NCI-H2171 treated with DMSO at 0.1 percent for 48 hours (cell line): ENCODE results near the gene PIP5KL1.
"Not testable (repeated sequence)": the region's sequence is repeated elsewhere in the genome, so short reads cannot be mapped to it uniquely, and the experiment has no call there.

Experiments used
- DNase-seq: peaks from one replicate; lab custom pipeline; 2025; lab: John Stamatoyannopoulos, UW

The PIP5KL1 gene

DNA sequence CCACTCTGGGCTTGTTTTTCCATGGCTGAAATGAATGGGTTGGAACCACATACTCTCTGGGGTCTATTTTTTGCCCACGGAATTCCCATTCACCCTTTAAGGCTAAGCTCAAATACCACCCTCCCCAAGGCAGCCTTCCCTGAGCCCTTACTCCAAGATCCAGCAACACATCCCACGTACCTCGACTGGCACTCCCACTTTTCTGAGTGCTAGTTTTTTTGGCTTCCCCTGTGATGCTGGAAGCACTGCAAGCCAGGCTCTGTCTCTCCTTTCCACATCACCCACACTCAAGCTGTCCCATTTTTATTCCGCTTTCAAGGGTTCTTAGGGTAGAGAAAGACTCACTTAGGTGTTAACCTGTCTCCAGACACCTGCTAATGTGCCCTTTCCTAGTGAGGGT lies 37.2 kb downstream of the PIP5KL1 start:
- DNase-seq = no peak

DNA sequence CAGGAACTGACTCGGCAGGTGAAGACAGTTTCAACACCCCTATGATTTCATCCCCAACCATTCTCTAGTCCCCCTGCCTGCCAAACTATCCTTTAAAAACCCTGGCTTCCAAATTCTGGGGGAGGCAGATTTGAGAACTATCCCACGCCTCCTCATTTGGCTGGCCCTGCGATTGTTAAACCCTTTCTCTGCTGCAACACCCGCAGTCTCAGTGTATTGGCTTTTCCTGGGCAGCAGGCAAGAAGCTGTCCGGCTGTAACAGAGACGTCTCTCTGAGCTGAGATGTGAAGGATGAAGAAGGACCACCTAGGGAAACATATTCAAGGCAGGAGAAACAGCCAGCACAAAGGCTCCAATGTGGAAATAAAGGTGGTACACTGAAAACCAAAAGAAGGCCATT lies 37.7 kb downstream of the PIP5KL1 start:
- DNase-seq = no peak

DNA sequence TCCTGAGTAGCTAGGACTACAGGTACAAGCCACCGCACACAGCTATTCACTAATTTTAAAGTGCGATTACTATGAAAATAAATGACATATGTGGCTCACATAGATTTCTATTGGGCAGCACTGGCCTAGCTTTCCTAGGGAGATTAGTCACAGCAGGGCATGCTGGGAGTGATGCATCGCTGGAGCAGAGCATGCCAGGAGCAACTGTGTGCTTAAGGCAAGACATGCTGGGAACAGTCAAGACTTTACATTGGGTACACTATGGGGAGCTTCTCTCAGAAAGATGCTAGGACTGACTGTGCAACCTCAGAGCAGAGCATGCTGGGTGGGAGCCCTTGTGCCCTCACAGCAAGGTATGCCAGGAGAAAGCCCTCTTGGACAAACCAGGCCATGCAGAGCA lies 40.5 kb downstream of the PIP5KL1 start:
- no peak for DNase-seq

DNA sequence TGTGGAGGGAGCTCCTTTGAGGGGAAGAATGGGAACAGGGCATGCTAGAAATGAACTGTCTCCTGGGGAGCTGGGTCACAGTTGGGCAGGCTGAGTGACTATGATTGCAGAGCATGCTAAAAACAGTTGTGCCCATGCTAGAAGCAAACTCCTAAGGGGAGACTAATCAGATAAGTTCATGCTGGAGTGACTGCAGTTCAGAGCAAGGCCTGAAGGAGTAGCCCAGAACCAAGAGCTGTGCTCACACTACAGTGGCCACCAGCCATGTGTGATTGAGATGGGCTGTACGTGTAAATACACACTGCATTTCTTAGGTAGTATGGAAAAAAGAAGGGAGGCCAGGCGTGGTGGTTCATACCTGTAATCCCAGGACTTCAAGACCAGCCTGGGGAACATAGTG lies 42.8 kb downstream of the PIP5KL1 start:
- DNase-seq = no peak

DNA sequence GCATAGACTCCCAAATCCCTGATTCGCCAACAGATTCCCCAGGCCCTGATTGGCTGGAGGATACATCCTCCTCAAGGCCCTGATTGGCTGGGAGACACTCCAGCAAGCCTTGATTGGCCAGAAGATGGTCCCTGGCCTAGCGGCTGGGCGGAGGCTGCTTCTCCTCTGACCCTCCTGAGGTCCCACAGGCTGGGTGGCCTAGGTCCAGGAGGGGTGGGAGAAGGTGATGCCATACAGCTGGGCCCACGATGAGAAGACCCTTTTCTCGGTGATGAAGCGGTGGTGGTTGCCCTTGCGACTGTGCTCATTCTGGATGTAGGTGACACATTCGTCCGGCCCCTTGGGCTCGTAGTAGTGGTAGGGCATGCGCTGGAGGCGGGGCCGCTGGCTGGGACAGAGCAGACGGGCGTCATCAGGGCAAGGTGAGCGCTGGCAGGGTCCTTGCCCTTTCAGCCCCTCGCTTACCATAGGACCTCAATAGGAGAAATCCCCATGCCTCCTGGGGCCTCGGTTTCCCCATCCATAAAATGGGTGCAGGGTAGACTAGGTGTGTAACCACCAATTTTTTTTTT lies 44.1 kb downstream of the PIP5KL1 start:
- DNase-seq = no peak

GRCh38 chr9:127885508-127886281 lies 44.9 kb downstream of the PIP5KL1 start:
- DNase-seq = no peak

DNA sequence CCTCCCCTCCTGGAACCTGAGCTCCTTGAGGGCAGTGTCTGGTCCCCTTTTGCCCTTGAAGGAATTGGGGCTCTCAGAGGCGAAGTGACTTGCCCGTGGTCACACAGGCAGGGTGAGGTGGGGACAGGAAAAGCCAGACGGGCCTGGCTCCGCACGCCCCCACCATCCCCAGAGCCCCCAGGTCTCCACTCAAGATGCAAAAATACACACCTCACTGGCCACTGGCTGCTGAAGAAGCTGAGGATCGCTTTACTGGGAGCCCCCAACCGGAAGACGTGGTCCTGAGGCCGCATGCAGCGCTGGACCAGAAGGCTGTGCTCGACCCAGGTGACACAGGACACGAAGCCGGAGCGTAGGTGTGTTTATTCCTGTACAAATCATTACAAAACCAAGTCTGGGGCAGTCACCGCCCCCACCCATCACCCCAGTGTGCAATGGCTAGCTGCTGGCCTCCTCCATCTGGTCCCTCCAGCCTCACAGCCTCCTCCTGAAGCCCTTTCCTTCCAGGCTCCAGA lies 45.5 kb downstream of the PIP5KL1 start:
- DNase-seq = no peak

GRCh38 chr9:127884427-127884911 lies 46.1 kb downstream of the PIP5KL1 start:
- DNase-seq = peak; percentile 97

DNA sequence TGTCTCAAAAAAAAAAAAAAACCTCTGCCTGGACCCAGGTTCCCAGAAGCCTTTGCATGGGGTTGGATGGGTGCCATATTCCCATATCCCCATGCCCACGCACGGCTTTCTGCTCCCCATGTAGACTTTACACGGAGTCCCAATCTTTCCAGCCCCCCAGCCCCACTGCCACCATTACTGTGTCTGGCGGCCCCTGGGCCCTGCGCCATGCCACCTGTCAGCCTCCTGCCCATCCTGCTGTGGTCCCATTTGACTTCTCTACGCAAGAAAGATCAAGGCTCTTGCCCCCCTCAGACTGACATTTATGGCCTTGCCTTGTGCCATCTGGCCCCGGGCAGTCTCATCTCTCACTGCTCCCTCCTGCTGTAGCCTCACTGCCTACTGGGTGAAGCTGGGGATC lies 46.6 kb downstream of the PIP5KL1 start:
- DNase-seq = peak; percentile 94

GRCh38 chr9:127881715-127882114 lies 48.9 kb downstream of the PIP5KL1 start:
- DNase-seq = not testable (repeated sequence)

DNA sequence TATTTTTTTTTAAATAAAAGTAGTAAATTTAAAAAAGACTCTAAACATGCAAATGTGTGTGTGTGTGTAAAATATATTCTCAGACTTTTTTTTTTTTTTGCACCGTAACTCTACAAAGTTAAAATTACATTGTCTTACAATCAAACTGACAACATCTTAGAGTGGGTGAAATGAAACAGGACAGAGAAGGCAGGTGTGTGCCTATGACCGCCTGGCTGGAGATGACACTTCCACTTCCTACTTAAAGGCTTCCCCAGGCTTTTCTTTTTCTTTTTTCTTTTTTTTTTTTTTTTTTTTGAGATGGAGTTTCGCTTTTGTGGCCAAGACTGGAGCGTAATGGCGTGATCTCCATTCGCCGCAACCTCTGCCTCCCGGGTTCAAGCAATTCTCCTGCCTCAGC lies 50.4 kb downstream of the PIP5KL1 start:
- no peak for DNase-seq

DNA sequence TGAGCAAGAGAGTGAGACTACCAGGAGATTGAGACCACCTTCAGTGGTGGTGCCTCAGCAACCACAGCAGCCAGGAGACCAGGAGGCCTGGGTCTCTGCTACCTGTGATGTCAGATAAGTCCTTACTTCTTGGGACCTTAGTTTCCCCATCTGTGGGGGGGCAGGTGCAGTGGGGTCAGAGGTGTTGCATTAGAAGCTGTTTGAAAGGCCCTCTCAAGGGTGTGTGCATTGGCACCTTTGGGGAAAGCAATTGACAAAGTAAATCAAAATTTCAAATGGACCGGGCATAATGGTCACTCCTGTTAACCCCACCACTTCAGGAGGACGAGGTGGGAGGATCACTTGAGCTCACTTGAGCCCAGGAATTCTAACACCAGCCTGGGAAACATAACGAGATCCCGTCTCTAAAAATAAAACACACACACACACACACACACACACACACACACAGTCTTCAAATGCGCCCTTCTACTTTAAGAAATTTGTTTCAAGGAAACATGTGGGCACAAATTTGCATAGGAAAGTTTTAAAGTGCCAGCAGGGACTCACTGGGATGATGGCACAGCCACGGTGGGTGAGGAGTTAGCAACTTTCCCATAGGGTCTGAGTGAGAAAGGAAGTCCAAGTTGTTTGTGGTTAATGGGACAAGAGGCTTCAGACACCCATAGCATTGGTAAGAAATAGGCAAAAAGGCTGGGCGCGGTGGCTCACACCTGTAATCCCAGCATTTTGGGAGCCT lies 51.8 kb downstream of the PIP5KL1 start:
- no peak for DNase-seq

DNA sequence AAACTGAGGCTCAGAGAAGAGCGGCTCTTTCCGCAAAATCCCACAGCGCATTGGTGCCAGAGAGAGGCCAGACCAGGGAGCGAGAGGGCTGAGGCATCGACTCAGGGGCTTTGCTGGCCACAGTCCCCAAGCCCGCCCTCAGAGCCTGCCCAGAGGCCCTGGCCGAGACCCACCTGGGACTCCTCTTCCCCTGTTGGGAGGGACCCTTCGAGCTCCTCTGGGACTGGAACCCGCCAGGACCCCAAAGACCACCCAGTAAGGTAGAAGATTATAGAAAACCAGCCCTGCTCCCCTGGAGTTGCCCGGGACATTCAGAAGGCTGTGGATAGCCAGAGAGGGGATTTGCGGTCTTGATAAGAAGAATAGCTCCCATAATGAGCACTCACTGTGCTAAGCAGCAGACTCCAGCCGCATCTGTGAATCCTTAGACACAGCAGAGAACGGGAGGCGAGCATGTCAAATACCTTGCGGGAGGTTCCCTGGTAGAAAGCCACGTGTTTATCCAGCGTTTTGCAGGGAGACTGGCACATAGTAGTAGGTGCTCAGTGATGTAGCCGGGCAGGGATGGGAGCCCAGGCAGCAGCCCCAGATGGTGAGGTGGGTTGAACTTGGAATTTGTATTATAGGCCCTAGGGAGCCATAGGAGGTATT lies 52.5 kb downstream of the PIP5KL1 start:
- peak; percentile 31 for DNase-seq

DNA sequence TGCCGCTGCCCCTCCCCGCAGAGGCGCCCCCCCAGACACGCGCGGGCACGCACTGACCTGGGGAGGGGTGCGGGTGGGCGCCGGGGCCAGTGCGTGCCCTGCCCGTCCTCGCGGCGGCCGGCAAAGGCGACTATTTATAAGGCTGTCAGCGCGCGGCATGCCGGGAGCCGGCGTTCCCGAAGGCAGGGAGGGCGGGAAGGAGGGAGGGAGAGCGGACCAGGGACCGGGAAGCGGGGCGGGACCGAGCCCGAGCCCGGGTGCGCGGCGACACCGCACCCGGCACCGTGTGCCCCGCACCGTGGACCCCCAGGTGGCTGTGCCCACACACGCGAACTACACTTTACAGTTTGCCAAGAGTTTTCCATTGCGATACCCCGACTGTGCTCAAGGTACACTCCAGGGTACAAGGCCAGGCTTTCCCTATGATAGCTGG lies 53.0 kb downstream of the PIP5KL1 start, which contains the start of gene AK1:
TSS of gene AK1 (minus strand) at position 110 of the 433 bp plus-strand sequence. CDS start 3,058 bp downstream, outside the sequence.
- peak; percentile 66 for DNase-seq

- DNase-seq = peak; percentile 60
These were observed 53.6 kb downstream of the PIP5KL1 start for GRCh38 chr9:127876764-127877562.

DNA sequence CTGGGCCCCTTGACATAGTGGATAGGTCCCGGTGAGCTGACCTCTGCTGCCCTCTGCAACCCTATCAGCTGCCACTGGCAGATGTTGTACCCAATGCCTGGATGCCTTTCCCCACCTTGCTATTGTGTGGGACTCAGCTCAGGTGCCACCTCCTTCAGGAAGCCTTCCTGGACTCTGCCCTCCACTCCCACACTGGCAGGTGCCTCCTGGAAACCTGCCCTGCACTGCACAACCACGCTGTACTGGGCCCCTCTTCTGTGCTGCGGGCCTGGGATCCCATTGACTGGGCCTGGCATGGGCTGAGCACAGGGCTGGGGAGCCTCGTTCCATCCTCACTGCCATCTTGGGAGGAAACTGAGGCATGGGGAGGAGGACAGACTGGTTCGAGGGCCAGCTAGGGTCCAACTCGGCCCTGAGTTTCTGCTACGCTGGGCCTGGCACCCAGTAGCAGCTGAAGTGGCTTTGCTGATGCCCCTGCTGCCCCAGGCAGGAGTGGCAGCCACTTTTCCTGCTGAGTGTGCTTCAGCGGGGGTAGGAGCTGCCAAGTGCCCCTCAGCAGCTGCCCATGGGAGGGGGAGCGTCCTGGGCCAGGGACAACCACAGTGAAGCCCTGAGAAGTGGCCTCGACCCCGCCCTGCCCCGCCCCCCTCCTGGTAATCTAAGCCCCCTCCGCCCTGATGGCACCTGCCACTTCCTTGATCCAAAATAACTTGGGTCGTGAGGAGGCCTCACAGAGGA lies 54.4 kb downstream of the PIP5KL1 start:
- no peak for DNase-seq

- DNase-seq = no peak
These were observed 55.1 kb downstream of the PIP5KL1 start for GRCh38 chr9:127875306-127875966.

GRCh38 chr9:127874301-127875221 lies 56.0 kb downstream of the PIP5KL1 start:
- no peak for DNase-seq

GRCh38 chr9:127873886-127874285 lies 56.7 kb downstream of the PIP5KL1 start:
- DNase-seq = no peak
